GM12891 (cell line): ENCODE results near the gene SVOPL.

Experiments used
- POLR2A ChIP-seq: IDR thresholded peaks from 2 replicates; pipeline ENCODE4 v1.6.1; 2011; ENCODE audit warnings: low read depth, low read length, control low read depth
- POLR2AphosphoS5 ChIP-seq: IDR thresholded peaks from 2 replicates; pipeline ENCODE4 v1.6.1; 2011; ENCODE audit warnings: low read depth, low read length, control low read depth

GRCh38 chr7:138668946-138669345, 32.2 kb downstream of the SVOPL start:
- TF ChIP-seq POLR2A, result no peak
- no peak for TF ChIP-seq POLR2AphosphoS5
